Epithelial cell of esophagus (primary cell): ENCODE data around the gene GRIK3.

Experiments used
- DNase-seq: peaks from one replicate; pipeline ENCODE4 v3.0.0; 2010; ENCODE audit warnings: low read depth
- H3K4me3 ChIP-seq: 2 replicates; pipeline ENCODE4 v1.5.1; 2011; ENCODE audit warnings: mild to moderate bottlenecking, low read length, control low read depth
- CTCF ChIP-seq: IDR thresholded peaks from 2 replicates; pipeline ENCODE4 v1.5.1; 2011; ENCODE audit warnings: low read depth, mild to moderate bottlenecking, low read length, control low read depth, inconsistent platforms; ENCODE audit not compliant: insufficient read depth; ENCODE audit errors: missing control alignments

GRIK3 gene

GRCh38 chr1:36961062-36961615 lies 73.2 kb downstream of the GRIK3 start:
- TF ChIP-seq CTCF = no peak
- no peak overlapping the region for H3K4me3 ChIP-seq
- no peak for DNase-seq

- TF ChIP-seq CTCF = no peak
- no peak overlapping the region for H3K4me3 ChIP-seq
- no peak for DNase-seq
Observed at GRCh38 chr1:36956570-36956969, 77.7 kb downstream of the GRIK3 start.

- no peak for TF ChIP-seq CTCF
- no peak overlapping the region for H3K4me3 ChIP-seq
- no peak for DNase-seq
Observed at GRCh38 chr1:36955016-36955415, 79.3 kb downstream of the GRIK3 start.

GRCh38 chr1:36953061-36953460 lies 81.3 kb downstream of the GRIK3 start:
- no peak for TF ChIP-seq CTCF
- no peak overlapping the region for H3K4me3 ChIP-seq
- DNase-seq = no peak

- no peak overlapping the region for H3K4me3 ChIP-seq
- no peak for TF ChIP-seq CTCF
- no peak for DNase-seq
Observed at GRCh38 chr1:36951761-36952160, 82.6 kb downstream of the GRIK3 start.

- no peak overlapping the region for H3K4me3 ChIP-seq
- no peak for DNase-seq
- TF ChIP-seq CTCF = no peak
Observed at GRCh38 chr1:36951292-36951750, 83.0 kb downstream of the GRIK3 start.

GRCh38 chr1:36950604-36951291 lies 83.6 kb downstream of the GRIK3 start:
- DNase-seq = no peak
- no peak for TF ChIP-seq CTCF

More at GRCh38 chr1:36950604-36951291, 83.6 kb downstream of the GRIK3 start:
- H3K4me3 ChIP-seq = no peak overlapping the region
